Right lobe of liver (tissue), 4 donors: Measurements from ENCODE around the gene SRC.

Source experiments
- POLR2A ChIP-seq: fragments of 450-650 bp; IDR thresholded peaks from one replicate; pipeline ENCODE4 v1.6.1; 2017; ENCODE audit warnings: antibody characterized with exemption, mild to moderate bottlenecking
- TF ChIP-seq, protein P1 (sequence below), 4 donors: fragments of 200-600 bp in 3 of 4; fragments of 450-650 bp in 1 of 4; IDR thresholded peaks; one replicate each; pipeline versions ENCODE4 v1.5.1 to v1.8.0; 2016 to 2022; ENCODE audit warnings: antibody characterized with exemption in 4 of 4, mild to moderate bottlenecking in 2 of 4
- donor health status: DM: no; HTN: no; CAD: no.
- donor health status: DM: no; HTN: no; CAD: no.
- donor health status: DM: no; HTN: yes; CAD: no.

DNA sequence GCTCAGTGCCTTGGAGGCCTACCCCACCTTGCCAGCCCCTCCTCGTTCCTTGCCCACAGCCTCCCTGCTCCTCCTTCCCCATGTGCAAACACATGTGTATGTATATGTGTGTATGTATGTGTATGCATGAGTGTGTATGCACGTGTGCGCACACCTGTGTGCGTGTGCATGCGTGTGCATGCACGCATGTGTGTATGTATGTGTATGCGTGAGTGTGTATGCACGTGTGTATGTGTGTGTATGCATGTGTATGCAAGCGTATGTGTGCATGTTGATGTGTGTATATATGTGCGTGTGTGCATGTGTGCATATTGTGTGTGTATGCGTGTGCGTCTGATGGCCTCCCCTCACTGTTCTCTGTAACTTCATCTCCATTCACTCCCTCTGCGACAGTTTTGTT is 74.7 kb downstream of the SRC start:
- TF ChIP-seq, protein P1, sequence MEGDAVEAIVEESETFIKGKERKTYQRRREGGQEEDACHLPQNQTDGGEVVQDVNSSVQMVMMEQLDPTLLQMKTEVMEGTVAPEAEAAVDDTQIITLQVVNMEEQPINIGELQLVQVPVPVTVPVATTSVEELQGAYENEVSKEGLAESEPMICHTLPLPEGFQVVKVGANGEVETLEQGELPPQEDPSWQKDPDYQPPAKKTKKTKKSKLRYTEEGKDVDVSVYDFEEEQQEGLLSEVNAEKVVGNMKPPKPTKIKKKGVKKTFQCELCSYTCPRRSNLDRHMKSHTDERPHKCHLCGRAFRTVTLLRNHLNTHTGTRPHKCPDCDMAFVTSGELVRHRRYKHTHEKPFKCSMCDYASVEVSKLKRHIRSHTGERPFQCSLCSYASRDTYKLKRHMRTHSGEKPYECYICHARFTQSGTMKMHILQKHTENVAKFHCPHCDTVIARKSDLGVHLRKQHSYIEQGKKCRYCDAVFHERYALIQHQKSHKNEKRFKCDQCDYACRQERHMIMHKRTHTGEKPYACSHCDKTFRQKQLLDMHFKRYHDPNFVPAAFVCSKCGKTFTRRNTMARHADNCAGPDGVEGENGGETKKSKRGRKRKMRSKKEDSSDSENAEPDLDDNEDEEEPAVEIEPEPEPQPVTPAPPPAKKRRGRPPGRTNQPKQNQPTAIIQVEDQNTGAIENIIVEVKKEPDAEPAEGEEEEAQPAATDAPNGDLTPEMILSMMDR (IDR thresholded peaks at IDR 0.05), result no peak
- TF ChIP-seq POLR2A, result no peak
